Endothelial cell of hepatic sinusoid (primary cell): ENCODE results near the gene ATP13A1.

Source experiments
- in situ Hi-C: cut with HindIII; loops from 2 replicates; pipeline ENCODE4 v1.10.0; 2017; ENCODE audit warnings: low sequenced_read_pairs

Gene ATP13A1

DNA sequence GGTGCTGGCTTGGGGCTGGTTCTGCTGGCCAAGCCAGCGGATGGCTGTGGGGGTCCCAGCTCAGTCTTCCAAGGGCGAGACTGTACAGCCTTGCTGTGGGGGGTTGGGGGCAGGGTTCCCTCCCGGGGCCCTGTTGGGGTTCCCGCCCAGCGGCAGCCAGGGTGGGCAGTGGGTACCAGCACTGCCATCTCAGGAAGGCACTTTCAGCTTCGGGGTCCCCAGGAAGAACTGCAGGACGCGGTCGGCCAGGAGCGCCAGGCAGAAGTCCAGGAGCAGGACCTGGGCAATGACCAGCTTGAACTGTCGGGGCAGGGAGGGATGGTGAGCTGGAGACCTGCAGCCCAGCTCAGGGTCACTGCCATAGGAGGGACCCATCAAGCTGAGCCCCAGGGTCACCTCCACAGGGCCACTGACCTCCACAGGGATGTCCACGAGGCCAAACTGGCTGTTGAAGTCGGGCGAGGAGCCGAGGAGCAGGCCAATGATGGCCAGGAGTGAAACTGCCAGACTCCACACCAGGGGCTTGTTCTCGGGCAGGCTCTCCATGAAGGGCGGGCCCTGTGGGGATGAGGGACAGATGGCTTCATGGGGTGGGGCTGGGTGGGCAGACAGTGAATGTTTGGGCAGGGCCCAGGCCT is 18.1 kb downstream of the ATP13A1 start:
- in situ Hi-C loops, result no loop called here

DNA sequence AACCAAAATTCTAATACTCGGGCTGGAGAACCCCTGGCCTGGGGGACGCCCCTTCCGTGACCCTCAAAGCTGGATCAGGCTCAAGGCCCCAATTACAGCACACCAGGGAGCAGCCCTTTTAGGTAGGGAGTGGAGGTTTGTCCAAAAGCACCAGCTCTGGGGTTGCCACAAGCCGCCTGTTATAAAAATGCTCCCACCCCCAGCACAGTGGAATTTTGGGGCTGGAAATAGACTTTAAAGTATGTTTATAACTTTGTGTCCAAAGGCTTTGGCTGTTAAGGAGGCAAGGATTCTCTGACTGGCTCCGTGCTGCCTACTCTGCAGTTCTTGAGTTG is 19.5 kb downstream of the ATP13A1 start:
- in situ Hi-C loops, result no loop called here

DNA sequence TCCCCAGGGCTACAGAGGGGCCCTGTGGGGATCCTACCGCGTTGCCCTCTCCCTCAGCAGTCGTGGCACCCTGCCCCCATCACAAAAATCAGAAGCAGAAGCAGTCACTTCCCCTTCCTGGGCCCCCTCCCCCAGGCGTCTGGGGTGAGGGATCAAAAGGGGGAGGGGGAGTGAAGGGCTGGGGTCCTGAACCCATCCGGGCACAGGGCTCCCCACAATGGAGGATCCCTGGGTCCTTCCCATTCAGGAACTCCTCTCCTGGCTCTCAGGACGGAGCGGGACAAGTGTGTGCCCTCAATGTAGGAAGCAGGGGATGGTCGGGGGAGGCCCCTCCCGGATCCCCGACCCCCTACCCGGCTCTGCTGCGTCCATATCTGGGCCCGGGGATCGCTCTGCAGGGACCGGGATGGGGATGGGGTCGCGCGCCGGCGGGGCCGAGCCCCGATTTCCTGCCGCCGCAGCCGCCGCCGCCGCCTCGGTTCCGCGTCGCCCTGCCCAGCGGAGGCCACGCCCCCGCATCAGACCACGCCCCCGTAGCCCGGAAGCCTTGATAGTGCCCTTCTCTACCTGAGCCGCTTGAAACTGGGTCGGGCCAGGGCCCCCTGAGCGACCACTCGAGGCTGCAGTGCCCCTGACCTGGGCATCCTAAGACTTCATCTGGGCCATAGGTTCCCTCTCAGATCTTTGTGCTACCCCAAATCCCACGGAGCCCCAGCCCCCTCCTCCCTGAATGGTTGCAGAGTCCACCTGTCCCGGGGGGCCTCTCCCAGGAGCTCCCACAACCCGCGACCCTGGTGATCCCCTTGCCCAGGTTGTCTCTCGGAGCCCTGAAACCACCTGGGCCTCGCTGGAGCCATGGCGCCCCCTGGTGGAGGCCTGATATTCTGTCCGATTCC is 20.1 kb downstream of the ATP13A1 start, which contains the start of gene GMIP:
Gene GMIP (minus strand): TSS at position 500 of the 896 bp plus-strand sequence. CDS start 128 bp downstream, at position 372.
- in situ Hi-C loops, result no loop called here

DNA sequence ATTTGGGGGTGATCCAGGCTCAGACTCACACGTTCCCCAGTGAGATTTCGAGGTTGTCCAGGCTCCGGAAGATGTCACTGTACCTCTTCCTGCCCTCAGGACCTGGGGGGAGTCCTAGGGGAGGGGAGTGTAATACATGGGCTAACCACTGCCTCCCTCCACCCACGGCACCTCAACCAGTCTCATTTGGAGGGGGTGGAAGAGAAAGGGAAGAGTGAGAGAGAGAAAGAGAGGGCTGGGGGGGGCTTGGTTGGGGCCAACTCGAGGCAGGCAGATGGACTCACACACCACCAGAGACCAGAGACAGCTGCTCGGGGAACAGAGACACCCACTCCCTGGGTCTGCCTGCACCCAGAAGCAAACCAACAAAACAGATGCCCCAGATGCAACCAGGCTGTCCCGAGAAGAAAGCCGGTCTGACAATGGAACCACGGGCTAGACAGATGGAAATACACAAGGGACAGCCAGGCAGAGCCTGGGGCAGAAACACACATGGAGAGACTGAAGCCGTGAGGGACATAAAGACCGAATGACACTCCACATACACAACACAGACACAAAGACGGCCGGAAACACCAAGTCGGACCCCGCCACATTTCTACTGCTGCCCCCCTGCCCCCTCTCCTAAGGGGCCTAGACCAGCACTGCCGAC is 20.8 kb downstream of the ATP13A1 start:
- in situ Hi-C loops, result no loop called here

DNA sequence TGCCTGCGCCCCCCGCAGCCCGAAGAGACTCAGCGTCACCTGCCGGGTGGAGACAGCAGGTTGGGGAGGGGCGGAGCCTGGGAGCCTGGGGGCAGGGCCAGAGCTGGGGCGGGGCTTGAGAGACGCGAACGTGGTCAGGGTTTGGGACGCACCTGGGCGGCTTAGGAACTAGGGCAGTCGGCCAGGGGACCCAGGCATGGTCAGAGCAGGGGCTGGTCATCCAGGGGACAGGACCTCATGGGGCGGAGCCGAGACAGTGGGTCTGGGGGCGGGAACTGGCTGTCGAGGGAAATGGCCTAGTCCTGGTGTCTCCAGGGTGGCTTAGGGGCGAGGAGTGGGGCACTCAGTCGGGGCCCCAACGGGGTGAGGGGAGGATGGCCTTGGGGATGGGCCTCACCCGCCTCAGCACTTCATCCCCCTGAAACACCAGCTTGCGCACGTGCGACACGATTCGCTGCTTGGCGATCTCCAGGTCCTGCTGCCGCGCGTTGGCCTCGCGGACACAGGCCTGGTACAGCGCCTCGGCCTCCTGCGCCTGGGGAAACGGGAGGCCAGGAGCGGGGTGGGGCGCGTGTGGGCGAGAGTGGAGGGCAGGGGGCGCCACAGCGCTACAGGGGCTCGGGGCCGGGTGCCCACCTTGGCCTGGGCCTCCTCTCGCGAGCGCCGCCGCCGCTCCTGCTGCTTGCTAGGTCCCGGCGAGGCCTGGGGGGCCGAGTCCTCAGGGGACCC is 25.8 kb downstream of the ATP13A1 start:
- in situ Hi-C loops, result no loop called here

DNA sequence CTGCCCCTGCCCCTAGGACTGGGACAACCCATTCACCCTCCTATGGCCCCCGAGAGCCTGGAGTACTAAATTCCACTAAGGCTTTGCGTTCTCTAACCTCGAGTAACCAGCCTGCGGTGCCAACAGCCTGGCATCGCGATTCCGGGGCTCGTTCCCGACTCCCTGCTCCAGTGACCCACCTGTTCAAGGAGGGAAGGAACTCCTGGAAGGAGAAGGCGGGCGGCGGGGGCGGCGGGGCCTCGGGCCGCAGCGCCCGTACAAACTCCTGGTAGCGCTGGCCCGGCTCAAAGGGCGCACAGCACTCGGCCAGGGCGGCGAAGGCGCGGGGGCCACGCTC is 26.3 kb downstream of the ATP13A1 start:
- in situ Hi-C loops, result no loop called here

DNA sequence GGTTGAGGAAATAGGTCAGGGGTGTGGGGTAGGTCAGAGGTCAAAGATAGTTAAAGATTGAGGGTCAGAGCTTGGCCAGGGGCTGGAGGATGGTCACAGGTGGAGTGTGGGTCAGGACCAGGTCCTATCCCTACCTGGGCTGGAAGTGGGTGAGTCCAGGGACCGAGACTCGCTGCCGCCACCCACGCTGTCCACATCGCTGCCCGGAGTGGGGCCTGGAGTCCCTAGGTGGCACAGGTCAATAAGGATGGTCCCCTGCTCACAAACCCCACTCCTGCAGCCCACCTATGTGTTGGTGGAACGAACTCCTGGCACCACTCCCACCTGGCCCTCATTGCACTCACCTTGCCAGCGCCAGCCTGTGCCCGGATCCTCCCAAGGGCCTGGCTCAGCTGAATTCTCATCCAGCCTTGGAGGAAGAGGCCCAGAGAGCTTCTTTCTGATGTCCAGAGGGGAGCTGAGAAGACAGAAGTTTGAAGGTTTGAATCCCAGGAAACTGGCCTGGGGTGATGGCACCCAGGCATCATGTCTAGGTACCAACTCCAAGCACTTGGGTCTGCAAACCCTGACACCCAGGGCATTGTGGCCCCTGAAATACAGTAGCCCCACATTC is 26.8 kb downstream of the ATP13A1 start:
- in situ Hi-C loops, result no loop called here

DNA sequence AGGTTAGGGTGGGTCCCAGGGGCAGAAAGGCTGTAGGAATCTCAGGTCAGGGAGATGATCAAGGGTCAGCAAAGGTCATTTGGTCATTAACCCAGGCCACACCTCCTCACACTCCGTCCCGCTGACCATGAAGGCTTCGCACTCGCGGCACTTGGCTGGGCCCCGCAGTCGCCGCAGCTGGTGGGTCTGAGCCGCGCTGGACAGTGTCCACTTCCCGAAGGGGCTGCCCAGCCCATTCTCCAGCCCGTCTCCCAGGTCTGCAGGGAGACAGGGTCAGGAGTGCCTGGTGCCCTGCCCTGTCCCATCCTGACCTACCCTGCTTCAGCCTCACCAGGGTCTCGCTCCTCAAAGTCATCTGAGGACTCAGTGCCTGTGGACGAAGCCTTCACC is 28.2 kb downstream of the ATP13A1 start:
- in situ Hi-C loops, result no loop called here

DNA sequence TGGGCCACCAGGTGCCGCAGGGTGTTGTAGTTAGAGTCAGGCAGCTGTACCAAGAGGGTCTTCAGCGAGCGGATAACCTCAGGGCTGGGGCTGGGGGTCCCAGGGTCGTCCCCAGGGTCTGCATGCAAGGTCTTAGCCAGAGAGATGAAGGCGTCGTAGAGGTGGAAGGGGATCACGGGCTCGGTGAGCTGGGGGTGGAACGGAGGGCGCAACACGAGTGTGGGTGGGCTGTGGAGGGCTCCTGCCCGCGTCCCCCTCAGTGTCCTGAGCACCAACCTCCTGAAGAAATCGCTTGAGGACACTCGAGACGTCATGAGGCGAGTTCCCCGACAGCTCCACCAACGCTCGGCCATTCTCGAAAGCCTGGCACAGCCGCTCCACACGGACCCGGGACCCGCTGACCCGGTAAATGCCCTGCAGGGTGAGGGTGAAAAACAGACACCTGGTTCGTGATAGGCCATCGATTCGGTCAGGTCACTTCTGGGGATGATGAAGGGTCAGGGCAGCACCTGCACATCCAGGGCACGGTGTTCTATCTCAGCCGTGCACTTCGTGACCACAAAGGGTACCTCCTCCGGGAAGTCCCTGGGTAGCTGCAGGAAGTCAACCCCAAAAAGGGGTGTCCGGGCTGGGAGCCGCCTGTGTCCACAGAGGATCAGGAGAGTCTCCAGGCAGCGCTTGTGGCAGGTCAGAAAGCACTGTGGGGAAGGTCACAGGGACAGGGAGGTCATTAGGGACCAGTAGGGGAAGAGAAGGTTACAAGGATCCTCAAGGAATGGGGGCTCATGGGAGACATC is 28.8 kb downstream of the ATP13A1 start:
- in situ Hi-C loops, result no loop called here

DNA sequence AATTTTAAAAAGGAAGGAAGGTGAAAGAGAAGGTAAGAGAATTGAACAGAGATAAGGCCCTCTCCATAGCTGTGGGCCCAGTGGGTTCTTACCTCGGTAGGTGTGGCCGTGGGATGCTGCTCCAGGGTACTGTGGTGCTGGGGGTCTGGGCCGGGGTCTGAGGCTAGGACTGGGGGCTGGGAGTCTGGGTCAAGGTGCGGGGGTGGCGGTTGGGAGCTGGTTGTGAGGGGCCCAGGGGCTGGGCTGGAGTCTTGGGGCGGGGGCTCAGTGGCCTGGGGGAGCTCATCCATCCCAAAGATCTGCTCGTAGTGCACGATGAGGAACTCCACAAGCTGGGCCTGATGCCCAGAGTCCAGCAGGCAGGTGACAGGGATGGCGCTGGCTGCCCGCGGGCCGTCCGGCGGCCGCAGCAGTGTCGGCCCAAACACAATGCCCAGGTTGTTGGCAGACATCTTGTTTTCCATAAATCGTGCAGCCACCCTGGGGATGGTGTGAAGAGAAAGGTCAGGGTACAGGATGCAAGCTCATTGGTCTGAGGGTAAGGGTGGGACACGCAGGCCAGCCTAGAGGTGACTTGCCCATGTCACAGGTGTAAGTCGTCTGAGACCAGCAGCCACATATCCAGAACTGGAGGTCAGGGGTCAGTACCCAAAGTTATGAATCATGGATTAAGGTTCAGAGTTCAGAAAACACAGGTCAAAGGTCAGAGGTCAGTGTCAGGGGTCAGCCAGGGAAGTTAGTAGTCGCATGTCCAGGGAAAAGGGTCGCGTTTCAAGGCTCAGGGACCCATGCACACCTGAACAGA is 29.6 kb downstream of the ATP13A1 start:
- in situ Hi-C loops, result no loop called here

DNA sequence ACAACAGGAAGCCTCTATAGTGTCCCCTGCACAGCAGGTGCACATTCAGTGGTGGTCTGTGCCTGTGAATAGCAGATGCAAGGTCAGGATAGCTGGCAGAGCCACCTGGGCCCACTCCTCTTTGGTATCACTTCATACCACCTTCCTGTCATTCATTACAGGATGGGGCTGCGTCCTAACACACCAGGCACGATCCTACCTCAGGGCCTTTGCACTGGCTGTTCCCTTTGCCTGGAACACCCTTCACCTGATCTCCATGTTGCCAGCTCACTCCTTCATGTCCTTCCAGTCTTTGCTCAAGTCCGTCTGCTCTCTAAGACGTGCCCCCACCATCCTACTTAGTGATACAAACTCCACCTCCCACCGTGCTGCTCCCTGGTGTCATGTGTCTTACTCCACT is 30.8 kb downstream of the ATP13A1 start:
- in situ Hi-C loops, result no loop called here

DNA sequence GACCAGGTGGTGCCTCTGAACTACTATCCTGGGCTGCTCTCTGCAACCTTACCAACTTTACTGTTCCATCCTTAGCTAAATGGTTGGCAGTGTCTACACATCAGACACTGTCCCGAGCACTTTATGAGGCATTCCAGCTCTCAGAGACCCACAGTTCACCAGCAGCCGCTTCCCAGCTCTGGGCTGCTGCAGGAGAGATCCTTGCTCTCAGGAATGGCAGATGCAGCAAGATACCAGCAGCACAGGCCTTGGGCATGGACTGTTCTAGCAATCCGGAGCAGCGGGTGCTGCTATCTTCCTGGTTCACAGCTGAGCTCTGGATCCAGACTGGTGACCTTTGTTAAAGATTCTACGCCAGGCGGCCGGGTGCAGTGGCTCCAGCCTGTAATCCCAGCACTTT is 32.1 kb downstream of the ATP13A1 start:
- in situ Hi-C loops, result no loop called here

DNA sequence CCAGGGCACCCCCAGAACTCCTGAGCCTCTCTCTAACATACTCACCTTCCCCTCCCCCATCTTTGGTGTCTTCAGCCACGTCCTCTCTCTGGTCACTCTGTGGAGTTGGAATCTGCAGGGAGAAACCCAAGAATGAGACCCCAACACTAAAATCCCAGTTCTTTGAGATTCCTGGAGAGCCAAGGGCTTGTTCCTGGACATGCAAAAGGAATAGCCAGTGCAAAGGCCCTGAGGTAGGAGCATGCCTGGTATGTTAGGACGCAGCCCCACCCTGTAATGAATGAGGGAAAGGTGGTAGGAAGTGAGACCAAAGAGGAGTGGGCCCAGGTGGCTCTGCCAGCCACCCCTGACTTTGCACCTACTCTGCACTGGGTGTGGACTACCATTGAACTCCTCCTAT is 33.0 kb downstream of the ATP13A1 start:
- in situ Hi-C loops, result no loop called here

DNA sequence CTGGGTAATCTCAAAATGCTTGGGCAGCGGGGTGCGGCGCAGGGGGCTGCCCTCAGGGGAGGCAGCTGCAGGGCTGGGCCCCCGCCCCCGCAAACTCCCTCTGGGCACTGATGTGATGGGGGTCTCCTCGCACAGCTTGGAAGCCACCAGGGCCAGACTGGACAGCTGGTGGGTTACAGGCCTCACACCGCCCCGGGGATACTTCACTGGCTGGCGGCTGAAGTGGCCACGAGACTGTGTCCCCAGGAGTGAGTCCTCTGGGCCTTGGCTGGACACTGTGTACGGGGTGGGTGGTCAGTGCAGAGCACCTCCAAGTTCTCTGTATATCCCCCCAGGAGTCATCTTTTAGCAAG is 33.4 kb downstream of the ATP13A1 start:
- in situ Hi-C loops, result no loop called here

DNA sequence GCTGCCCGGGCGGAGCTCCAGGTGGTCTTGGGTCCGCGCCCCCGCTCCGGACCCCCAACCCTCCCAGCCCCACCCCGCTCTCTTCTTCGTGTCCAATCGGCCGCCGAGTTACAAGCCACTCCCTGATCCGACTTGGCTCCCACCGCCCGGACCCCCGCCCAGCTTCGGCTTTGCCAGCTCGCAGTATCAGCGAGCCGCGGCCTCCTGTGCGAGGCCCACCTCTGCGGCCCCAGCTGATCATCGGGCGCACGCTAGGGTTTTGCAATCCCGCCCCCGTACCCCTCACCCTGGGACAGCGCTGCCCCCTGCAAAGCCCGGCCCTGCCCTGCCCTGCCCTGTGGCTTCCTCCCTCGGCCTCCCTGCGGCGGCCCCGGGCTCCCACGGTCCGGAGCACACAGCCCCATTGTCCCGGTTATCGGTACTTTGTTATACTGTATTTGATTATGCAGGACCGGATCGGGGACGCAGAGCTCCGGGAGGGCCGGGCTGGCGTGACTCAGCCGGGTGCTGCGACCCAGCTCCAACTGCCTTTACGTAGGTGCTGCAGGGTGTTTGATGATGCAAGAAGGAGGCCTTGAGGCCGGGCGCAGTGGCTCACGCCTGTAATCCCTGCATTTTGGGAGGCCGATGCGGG is 34.9 kb downstream of the ATP13A1 start:
- in situ Hi-C loops, result no loop called here

DNA sequence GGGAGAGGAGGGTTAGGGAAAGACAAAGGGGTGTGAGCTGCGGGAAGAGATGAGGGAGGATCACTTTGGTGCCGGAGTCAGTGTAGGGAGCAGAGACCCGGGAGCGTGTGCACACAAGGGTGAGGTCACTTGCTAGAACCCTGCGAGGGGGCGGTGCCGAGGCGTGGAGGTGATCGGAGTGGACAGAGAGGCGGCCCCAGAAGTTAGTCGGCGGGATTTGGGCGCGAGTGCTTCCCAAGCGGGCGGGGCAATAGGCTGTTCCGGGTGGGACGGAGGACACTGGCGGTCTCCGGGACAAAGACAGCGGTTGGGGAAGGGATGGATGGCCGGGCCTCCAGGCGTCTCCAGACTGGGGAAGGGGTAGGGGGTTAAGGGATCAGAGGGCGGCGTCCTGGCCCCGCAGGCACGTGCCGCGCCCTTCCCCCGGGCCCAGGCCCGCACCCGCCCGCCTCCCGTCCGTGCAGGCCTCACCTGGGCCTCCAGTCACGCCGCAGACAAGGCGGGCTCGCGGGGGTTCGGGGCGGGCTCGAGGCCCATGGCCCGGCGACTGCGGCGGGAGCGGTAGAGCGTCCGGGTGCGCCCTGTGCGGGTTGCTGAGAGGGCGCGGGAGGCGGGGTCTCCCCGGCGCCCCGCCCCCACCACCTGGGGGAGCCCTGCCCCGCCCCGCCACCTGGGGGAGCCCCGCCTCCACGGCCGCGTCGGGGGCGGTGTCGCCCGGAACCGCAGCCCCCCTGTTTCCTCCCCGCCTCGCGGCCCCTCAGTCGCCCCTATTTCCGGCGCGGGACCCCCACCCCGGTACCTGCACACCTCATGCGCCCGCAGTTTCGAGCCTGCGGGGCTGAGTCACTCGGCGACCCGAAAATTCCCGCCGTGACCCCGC is 35.6 kb downstream of the ATP13A1 start, which contains the start of gene LPAR2:
Gene LPAR2 (minus strand): TSS at position 600 of the 880 bp plus-strand sequence. CDS start 945 bp downstream, outside the sequence.
- in situ Hi-C loops, result no loop called here

DNA sequence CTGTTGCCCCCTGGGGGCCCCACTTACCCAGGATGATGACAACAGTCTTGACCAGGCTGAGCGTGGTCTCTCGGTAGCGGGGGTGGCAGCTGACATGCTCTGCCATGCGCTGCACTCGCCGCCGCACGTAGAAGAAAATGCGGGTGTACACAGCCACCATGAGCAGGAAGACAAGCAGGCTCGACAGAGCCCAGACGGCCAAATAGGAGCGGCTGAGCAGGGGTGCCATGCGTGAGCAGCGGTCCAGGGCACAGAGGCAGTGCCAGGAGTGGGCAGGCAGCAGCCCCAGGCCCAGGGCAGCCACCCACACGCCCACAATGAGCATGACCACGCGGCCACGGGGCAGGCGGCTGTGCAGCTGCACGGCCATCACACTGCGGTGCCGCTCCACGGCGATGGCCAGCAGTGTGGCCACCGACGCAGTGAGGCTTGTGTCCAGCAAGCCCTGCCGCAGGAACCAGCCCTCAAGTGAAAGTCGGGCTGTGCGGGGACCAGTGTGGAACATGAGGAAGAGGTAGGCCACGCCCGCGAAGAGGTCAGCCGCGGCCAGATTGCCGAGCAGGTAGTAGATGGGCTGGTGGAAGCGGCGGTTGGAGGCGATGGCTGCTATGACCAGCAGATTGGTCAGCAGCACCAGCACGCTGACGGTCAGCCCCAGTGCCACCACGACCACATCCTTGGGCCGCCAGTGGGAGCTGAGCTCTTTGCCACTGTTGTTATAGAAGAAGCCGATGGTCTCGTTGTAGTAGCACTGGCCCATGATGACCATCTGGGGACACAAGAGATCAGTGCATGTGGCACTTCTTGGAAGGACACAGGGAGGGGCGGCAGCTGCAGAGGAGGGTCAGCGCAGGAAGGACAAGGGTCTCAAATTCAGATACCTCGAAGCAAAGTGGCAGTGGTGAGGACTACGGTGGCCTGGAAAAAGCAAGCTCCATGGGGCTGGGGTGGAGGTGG is 36.7 kb downstream of the ATP13A1 start:
- in situ Hi-C loops, result no loop called here
